ENCODE data around the gene SAMD7. TPM values are rescaled to one million over a fixed set of nuclear protein-coding genes. Genes with fewer than 3 reads are reported as not detected.

The SAMD7 gene
- total RNA-seq, 2 experiments from 2014 or later: 0.93 to 1.1 TPM

GRCh38 chr3:169864270-169864669 is 47.1 kb upstream of the SAMD7 start:
- Histone ChIP-seq H4K20me1 (ENCODE audit: insufficient read depth, low read length) (no peaks in the 10 kb centered on the region), H3K9me2 (ENCODE audit: insufficient read depth, low read length) (no peaks in the 10 kb centered on the region), H3K27ac (ENCODE audit: low read depth, low read length, poor library complexity, severe bottlenecking) (no peak overlapping the region), H3K9me3 (ENCODE audit: low read length) (no peaks in the 10 kb centered on the region), H3K4me2 (ENCODE audit: low read length) (peak overlapping the region; percentile 48; the same call in 1 of the 2 replicates), H3K79me2 (ENCODE audit: insufficient read depth, low read depth, low read length) (no peaks in the 10 kb centered on the region), H3K4me1 (ENCODE audit: insufficient read depth, low read length, poor library complexity, severe bottlenecking) (peaks cover 33% of the 10 kb centered on the region), H2AFZ (ENCODE audit: low read length) (peak overlapping the region; percentile 98; the same call in 1 of the 2 replicates), H3K4me3 (ENCODE audit: low read depth, low read length, poor library complexity, severe bottlenecking) (no peak overlapping the region), H3K36me3 (ENCODE audit: insufficient read depth, low read length) (no peaks in the 10 kb centered on the region)
- DNase-seq (ENCODE audit: low spot score): no peak
- ChIA-PET CTCF (ENCODE audit: unreplicated experiment) (interaction anchor here (0.5 kb wide), 2 partner anchors 55 to 157 kb away, joined by 3 to 4 read pairs; no protein-coding TSS in a partner anchor), POLR2A (interaction anchor here (0.9 to 2.3 kb wide), 4 partner anchors 10 to 188 kb away, joined by 3 to 5 read pairs (median 4); no protein-coding TSS in a partner anchor)
- BruUV-seq (replicated peaks): no TSS peak
- intact Hi-C loops (cut with micrococcal nuclease; ENCODE audit: unreplicated experiment): loop anchor here (5.0 to 10.0 kb wide), 4 partner anchors 102 to 548 kb away; partner anchors contain the start of gene PHC3
- TF ChIP-seq, protein P1, sequence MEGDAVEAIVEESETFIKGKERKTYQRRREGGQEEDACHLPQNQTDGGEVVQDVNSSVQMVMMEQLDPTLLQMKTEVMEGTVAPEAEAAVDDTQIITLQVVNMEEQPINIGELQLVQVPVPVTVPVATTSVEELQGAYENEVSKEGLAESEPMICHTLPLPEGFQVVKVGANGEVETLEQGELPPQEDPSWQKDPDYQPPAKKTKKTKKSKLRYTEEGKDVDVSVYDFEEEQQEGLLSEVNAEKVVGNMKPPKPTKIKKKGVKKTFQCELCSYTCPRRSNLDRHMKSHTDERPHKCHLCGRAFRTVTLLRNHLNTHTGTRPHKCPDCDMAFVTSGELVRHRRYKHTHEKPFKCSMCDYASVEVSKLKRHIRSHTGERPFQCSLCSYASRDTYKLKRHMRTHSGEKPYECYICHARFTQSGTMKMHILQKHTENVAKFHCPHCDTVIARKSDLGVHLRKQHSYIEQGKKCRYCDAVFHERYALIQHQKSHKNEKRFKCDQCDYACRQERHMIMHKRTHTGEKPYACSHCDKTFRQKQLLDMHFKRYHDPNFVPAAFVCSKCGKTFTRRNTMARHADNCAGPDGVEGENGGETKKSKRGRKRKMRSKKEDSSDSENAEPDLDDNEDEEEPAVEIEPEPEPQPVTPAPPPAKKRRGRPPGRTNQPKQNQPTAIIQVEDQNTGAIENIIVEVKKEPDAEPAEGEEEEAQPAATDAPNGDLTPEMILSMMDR (conservative IDR thresholded peaks at IDR 0.05; ENCODE audit: low read length): no peak
- no peak for TF ChIP-seq EZH2phosphoT487 (IDR thresholded peaks at IDR 0.05; ENCODE audit: borderline replicate concordance, low read depth, low read length)

DNA sequence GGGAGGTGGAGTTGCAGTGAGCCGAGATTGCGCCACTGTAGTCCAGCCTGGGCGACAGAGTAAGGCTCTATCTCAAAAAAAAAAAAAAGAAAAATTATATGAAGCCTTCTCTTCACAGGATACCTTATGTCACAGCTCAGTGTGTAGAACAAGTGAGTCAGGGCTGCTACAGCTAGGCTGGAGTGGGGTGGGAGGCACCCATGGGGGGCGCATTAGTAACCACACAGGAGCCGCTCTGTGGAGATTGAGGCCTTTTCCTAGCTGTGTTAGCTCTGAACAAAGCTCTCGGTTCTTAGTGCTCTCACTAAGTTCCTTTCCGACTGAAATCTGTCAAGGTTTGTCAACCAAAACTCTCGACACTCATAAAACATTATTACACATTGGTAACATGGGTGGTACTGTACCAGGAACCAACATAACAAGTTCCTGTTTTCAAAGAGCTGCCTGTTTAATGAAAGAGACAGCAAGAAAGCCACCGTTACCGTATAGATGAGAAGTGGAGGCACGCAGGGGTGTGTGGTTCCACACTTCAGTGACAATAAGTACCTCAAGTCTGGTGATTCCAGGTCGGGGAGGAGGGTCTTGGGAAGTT is 46.1 kb upstream of the SAMD7 start:
- peak; percentile 47 for DNase-seq (ENCODE audit: low spot score)
- H3K27ac ChIP-seq (ENCODE audit: low read depth, low read length, poor library complexity, severe bottlenecking): no peak overlapping the region
- CTCF ChIA-PET (ENCODE audit: unreplicated experiment): interaction anchor here (0.6 to 0.8 kb wide), 2 partner anchors 91 to 156 kb away, joined by 3 read pairs; no protein-coding TSS in a partner anchor
- peak overlapping the region; percentile 48 for H3K4me2 ChIP-seq (ENCODE audit: low read length)
- no peak for TF ChIP-seq EZH2phosphoT487 (IDR thresholded peaks at IDR 0.05; ENCODE audit: borderline replicate concordance, low read depth, low read length)
- TF ChIP-seq, protein P1 (conservative IDR thresholded peaks at IDR 0.05; ENCODE audit: low read length): peak; percentile 52
- H3K9me2 ChIP-seq (ENCODE audit: insufficient read depth, low read length): no peaks in the 10 kb centered on the region
- H3K4me3 ChIP-seq (ENCODE audit: low read depth, low read length, poor library complexity, severe bottlenecking): no peak overlapping the region
- no peaks in the 10 kb centered on the region for H3K79me2 ChIP-seq (ENCODE audit: insufficient read depth, low read depth, low read length)
- H2AFZ ChIP-seq (ENCODE audit: low read length): peak overlapping the region; percentile 98
- no peaks in the 10 kb centered on the region for H3K9me3 ChIP-seq (ENCODE audit: low read length)
- BruUV-seq (replicated peaks): no TSS peak
- H3K4me1 ChIP-seq (ENCODE audit: insufficient read depth, low read length, poor library complexity, severe bottlenecking): peaks cover 39% of the 10 kb centered on the region
- intact Hi-C loops (cut with micrococcal nuclease; ENCODE audit: unreplicated experiment): loop anchor here (10.0 kb wide), 2 partner anchors 320 to 440 kb away; partner anchors contain the start of gene PHC3
- POLR2A ChIA-PET: interaction anchor here (0.7 to 1.5 kb wide), 10 partner anchors 21 to 283 kb away, joined by 3 to 6 read pairs (median 4); no protein-coding TSS in a partner anchor
- H3K36me3 ChIP-seq (ENCODE audit: insufficient read depth, low read length): no peaks in the 10 kb centered on the region
- H4K20me1 ChIP-seq (ENCODE audit: insufficient read depth, low read length): no peaks in the 10 kb centered on the region

All from OCI-LY7 (cell line).